Globus pallidus (tissue), 1 donor: Measurements from ENCODE around the gene NUP133.
A peak's percentile ranks its signal among the peaks of the same experiment; 100 is the strongest.
"Not testable (repeated sequence)": the region's sequence is repeated elsewhere in the genome, so short reads cannot be mapped to it uniquely, and the experiment has no call there.

ENCODE experiments used
- DNase-seq: peaks from one replicate; pipeline ENCODE4 v3.0.0-alpha.2; 2015; ENCODE audit warnings: low spot score

Gene NUP133

GRCh38 chr1:229507951-229508822, at the start of gene NUP133:
TSS of gene NUP133 (minus strand) at chr1:229508341. CDS start at chr1:229508249, 92 bp downstream.
- DNase-seq = peak; percentile 95

DNA sequence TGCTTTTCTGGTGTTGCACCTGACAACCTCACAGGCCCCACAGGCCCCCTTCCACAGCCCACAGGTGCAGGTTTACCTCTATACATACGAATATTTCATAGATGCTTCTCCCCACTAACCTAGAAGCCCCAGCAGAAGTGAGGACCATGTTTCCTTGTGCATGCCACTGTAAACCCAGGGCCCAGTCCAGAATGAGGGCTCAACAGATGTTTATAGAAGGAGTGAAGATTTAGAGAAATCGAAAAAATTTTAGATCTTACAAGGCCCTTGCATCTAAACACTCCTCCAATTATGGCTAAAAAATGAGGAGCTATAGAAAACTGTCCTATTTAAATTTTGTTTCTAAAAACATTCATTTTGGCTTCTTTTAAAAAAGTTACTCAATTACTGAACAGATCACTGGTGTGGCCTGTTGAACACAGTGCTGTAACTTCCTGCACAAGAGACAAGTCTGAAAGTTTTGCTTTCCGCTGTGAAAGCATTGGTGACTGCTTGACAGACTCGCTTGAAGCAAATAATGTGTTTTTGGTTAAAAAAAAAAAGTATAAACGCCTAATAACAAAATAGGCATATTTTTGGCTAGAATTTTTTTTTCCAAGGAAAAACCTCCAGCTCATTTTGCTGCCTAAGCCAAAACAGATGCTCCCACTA, 49.2 kb upstream of the NUP133 start:
- DNase-seq = no peak

- no peak for DNase-seq
Observed at GRCh38 chr1:229554886-229555621, 46.9 kb upstream of the NUP133 start.

DNA sequence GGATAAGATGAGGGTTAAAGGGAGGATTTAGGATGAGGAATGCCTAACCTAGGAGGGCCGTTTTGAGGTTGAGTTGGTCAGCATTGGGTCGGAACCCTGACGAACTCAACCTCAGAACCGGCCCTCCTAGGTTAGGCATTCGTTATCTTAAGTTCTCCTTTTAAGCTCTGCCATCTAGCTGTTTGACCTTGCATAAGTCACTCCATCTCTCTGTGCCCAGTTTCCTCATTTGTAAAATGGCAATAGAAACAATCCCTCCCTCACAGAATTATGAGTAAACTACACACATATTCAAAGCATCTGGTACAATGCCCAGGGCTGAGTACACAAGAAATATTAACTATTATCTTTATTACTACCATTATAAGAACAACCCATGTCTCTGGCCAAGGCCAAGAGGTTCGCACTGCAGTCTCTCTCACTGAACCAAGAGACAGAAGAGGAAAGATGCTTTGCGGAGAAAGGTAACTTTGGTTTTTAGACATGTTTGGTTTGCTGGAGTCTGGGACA, 45.5 kb upstream of the NUP133 start:
- DNase-seq = no peak

- no peak for DNase-seq
Observed at GRCh38 chr1:229552732-229553131, 44.6 kb upstream of the NUP133 start.

- no peak for DNase-seq
Observed at GRCh38 chr1:229550812-229551567, 42.8 kb upstream of the NUP133 start.

- DNase-seq = no peak
Observed at GRCh38 chr1:229547542-229547941, 39.4 kb upstream of the NUP133 start.

GRCh38 chr1:229544587-229544986, 36.4 kb upstream of the NUP133 start:
- no peak for DNase-seq

GRCh38 chr1:229539863-229540506, 31.8 kb upstream of the NUP133 start:
- DNase-seq = no peak

DNA sequence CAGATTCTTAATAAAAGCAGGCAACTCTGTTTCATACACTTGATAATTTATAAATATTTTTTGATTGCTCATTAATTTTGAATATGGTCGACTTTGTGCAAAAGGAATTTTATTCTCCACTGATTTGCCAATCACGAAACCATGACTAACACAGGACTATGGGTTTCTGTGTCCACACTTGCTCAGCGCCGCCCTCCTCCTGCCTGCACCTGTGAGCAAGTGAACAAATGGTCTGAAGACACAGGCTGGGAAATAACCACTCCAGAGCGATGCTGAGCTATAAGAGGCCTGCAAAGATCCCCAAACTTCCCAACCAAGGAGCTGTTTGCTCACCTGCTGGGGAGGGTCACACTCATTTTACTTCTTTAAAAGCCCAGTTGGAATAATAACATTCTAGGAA, 30.8 kb upstream of the NUP133 start:
- DNase-seq = no peak

GRCh38 chr1:229537894-229538293, 29.8 kb upstream of the NUP133 start:
- DNase-seq = no peak

- no peak for DNase-seq
Observed at GRCh38 chr1:229536982-229537381, 28.8 kb upstream of the NUP133 start.

DNA sequence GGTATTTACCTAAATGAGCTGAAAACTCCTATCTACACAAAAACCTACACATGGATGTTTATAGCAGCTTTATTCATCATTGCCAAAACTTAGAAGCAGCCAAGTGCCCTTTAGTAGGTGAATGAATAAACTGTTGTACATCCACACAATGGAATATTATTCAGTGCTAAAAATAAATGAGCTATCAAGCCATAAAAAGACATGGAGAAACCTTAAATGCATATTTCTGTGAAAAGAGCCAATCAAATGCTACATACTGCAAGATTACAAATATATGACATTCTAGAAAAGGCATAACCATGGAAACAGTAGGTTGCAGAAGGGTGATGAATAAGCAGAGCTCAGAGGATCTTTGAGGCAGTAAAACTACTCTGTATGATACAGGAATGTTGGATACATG, 27.1 kb upstream of the NUP133 start:
- no peak for DNase-seq

GRCh38 chr1:229531326-229531725, 23.2 kb upstream of the NUP133 start:
- no peak for DNase-seq

GRCh38 chr1:229529639-229530038, 21.5 kb upstream of the NUP133 start:
- no peak for DNase-seq

GRCh38 chr1:229526695-229527094, 18.6 kb upstream of the NUP133 start:
- no peak for DNase-seq

GRCh38 chr1:229523052-229523451, 14.9 kb upstream of the NUP133 start:
- DNase-seq = no peak

DNA sequence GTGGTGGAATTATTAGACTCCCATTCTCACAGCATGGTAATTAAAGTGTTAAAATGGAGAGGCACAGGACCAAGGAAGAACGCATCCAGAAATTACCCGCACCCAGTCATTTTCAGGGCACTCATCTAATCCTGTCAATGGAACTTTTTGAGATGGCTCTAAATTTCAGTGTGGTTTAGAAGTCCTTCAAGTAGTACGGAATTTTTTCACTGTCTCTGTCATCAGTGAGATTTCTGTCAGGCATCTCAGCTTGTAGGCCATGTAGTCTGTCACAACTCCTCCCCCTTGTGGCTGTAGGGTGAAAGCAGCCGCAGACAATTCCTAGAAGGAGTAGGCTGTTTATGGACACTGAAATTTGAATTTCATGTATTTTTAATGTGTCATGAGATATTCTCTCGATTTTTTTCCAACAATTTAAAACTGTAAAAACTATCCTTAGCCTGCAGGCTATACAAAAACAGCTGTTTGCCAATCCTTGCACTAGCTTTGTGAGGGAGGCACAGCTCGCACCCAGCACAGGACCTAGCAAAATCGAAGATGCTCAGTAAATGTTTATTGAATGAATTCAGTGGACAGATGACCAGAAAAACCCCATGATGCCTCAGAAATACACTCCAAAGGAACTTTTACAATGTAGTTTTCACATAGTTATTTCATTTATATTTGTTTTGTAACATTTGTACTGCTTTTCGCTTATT, 6.6 kb upstream of the NUP133 start:
- peak; percentile 85 for DNase-seq

GRCh38 chr1:229511625-229512024, 3.5 kb upstream of the NUP133 start:
- DNase-seq = not testable (repeated sequence)

GRCh38 chr1:229511201-229511600, 3.1 kb upstream of the NUP133 start:
- DNase-seq = not testable (repeated sequence)

GRCh38 chr1:229509576-229509975, 1.4 kb upstream of the NUP133 start:
- DNase-seq = no peak
